H1 (cell line): ENCODE data around the gene LAMP1. TPM values are rescaled to one million over a fixed set of nuclear protein-coding genes. Genes with fewer than 3 reads are reported as not detected.

Experiments
- RBBP5 ChIP-seq: IDR thresholded peaks from 2 replicates; pipeline ENCODE4 v1.7.1; 2012; ENCODE audit warnings: low read depth, mild to moderate bottlenecking, inconsistent platforms, low read length, moderate library complexity, borderline replicate concordance
- polyA plus RNA-seq, 7 experiments: library from polyadenylated mRNA; depleted of rRNA in 3 of 7; stranded (reverse) in 5 of 7; unstranded in 2 of 7; fragments of >200 nt in 5 of 7; fragments of 200-250 nt in 2 of 7; gene quantifications; 1 replicate in 5 of 7; 2 replicates in 1 of 7; 4 replicates in 1 of 7; pipeline versions ENCODE4 v1.2.1 to v1.2.3, GENCODE V29; 2011 to 2013; ENCODE audit warnings: missing spikeins in 2 of 7, mixed read lengths in 2 of 7
- total RNA-seq: library from RNA; stranded (reverse); fragmentation: NEBNext Ultra II Directional; extraction: Animal tissue kit (Norgen Biotek cat#: 25700); gene quantifications from 2 replicates; pipeline ENCODE4 v1.2.1, GENCODE V29; 2021

LAMP1 gene
- total and polyA plus RNA-seq, 2 of the 8 experiments (the other 6 are each of a cell fraction or from before 2014, with no cell fraction given), result 97.6 to 140 TPM

GRCh38 chr13:113283904-113284303, 13.1 kb upstream of the LAMP1 start (continued):
- TF ChIP-seq RBBP5, result no peak
